Bronchial epithelial cell (primary cell): ENCODE results near the gene SH2B2. TPM values are rescaled to one million over a fixed set of nuclear protein-coding genes. Genes with fewer than 3 reads are reported as not detected.

Source experiments
- DNase-seq: peaks from one replicate; pipeline ENCODE4 v3.0.0-alpha.2; 2010; ENCODE audit warnings: low read depth
- FAIRE-seq: peaks from 2 replicates; lab custom pipeline; 2011; peaks lifted over from hg19 to GRCh38; lab: Jason Lieb, UNC
- H3K27me3 ChIP-seq: 2 replicates; pipeline ENCODE4 v1.5.1; 2011; ENCODE audit warnings: low read length; ENCODE audit not compliant: control insufficient read depth, insufficient read depth
- H3K36me3 ChIP-seq: 2 replicates; pipeline ENCODE4 v1.5.1; 2011; ENCODE audit warnings: low read length; ENCODE audit not compliant: control insufficient read depth, insufficient read depth
- H3K4me3 ChIP-seq: 2 replicates; pipeline ENCODE4 v1.5.1; 2011; ENCODE audit warnings: mild to moderate bottlenecking, low read depth, low read length, control low read depth
- CTCF ChIP-seq: IDR thresholded peaks from 2 replicates; pipeline ENCODE4 v1.5.1; 2011; ENCODE audit warnings: mild to moderate bottlenecking, moderate library complexity, low read length, control low read depth, inconsistent platforms; ENCODE audit not compliant: insufficient read depth, severe bottlenecking
- total RNA-seq: library from RNA; depleted of rRNA; stranded (reverse); fragments of >200 nt; gene quantifications from 2 replicates; pipeline ENCODE4 v1.2.1, GENCODE V29; 2014

The SH2B2 gene
- total RNA-seq: 1.5 and 1.8 TPM in 2 replicates

- TF ChIP-seq CTCF: no peak
- Histone ChIP-seq H3K36me3 (no peaks in the 10 kb centered on the region), H3K4me3 (peak within 1 kb of the TSS; percentile 51), H3K27me3 (peaks cover 1% of the 10 kb centered on the region)
- FAIRE-seq (no peak), DNase-seq (peak; percentile 23)
Measured at GRCh38 chr7:102286237-102287110, at the start of gene SH2B2. SH2B2 (plus strand) TSS chr7:102286868; CDS start chr7:102300551, 13,683 bp downstream.

GRCh38 chr7:102239206-102239820 lies 47.4 kb upstream of the SH2B2 start:
- Histone ChIP-seq H3K36me3 (peaks cover 6% of the 10 kb centered on the region), H3K4me3 (no peak overlapping the region), H3K27me3 (no peaks in the 10 kb centered on the region)
- no peak for DNase-seq
- TF ChIP-seq CTCF: no peak
- no peak for FAIRE-seq

GRCh38 chr7:102241431-102241830 lies 45.2 kb upstream of the SH2B2 start:
- no peak for TF ChIP-seq CTCF
- no peak overlapping the region for H3K4me3 ChIP-seq
- FAIRE-seq: no peak

GRCh38 chr7:102244601-102245000 lies 42.1 kb upstream of the SH2B2 start:
- H3K4me3 ChIP-seq: no peak overlapping the region
- no peaks in the 10 kb centered on the region for H3K27me3 ChIP-seq
- FAIRE-seq (no peak), DNase-seq (no peak)
- H3K36me3 ChIP-seq: peaks cover 8% of the 10 kb centered on the region
- no peak for TF ChIP-seq CTCF

More at GRCh38 chr7:102241431-102241830, 45.2 kb upstream of the SH2B2 start:
- DNase-seq: no peak
- peaks cover 6% of the 10 kb centered on the region for H3K36me3 ChIP-seq
- H3K27me3 ChIP-seq: no peaks in the 10 kb centered on the region

GRCh38 chr7:102248081-102248455 lies 38.6 kb upstream of the SH2B2 start:
- peaks cover 3% of the 10 kb centered on the region for H3K36me3 ChIP-seq
- no peak for TF ChIP-seq CTCF
- no peak for DNase-seq
- no peak overlapping the region for H3K4me3 ChIP-seq
- no peak for FAIRE-seq
- no peaks in the 10 kb centered on the region for H3K27me3 ChIP-seq
